RPMI7951 (cell line): ENCODE measurements around the gene FNDC7. TPM values are rescaled to one million over a fixed set of nuclear protein-coding genes. Genes with fewer than 3 reads are reported as not detected.
A peak's percentile ranks its signal among the peaks of the same experiment; 100 is the strongest.
"Not testable (repeated sequence)": the region's sequence is repeated elsewhere in the genome, so short reads cannot be mapped to it uniquely, and the experiment has no call there.

Experiments used
- DNase-seq: peaks from one replicate; pipeline ENCODE4 v3.0.0-alpha.2; 2012; ENCODE audit warnings: low read depth
- total RNA-seq: library from RNA; depleted of rRNA; stranded (reverse); fragments of >200 nt; shearing (Covaris generic); gene quantifications from 2 replicates; pipeline ENCODE4 v1.2.3, GENCODE V29; 2014

Gene FNDC7
- total RNA-seq, 1 experiment from 2014 or later = 0.12 TPM

DNA sequence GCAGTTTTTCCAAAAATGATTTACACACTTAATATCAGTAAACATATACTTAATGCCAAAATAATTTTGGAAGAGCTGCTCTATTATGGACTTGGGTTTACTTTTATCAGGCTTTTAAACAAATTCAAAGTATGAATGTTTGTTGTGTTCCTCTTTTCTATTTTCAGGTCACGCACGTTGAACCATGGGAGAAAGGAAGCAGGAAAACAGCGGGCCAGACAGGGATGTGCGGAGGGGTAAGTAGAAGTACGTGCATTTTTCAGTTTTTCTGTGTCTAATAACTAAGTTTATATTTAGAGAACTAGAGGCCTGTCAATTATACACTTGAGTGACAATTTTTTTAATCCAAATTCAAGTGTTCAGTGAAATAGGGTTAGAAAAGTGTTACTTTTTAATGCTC, 17.2 kb upstream of the FNDC7 start:
- no peak for DNase-seq

- DNase-seq = no peak
These were observed 13.1 kb upstream of the FNDC7 start for GRCh38 chr1:108699375-108700332.

DNA sequence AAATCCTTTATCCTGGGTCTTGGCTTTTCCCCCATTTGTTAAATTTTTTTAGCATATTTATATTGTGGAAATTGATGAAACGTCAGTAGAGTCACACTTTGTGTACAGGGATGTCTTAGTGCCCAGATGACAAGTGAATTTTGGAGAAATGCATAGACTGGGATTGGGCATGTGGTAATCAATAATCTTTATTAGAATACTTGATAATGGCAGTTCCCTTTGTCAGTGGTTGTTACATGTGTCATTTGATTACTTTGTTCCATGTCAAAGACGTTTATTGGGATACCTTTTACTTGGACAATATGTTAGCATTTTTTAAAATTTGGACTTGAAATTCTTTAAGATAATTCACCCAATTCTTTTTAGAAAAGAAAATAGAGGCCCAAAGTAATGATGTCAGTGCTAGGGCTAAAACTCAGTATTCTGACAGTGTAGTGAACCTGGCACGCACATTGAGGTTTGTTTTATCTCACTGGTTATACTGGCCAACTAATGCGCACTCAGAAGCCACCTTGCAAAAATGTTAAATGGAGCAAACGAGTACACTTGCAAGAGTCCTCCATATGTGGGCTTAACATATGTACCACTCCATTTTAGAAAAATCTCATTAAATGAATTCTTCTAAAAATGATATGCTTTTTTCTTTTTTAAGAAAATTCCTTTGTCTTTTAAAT, 11.4 kb upstream of the FNDC7 start:
- DNase-seq = no peak

- DNase-seq = not testable (repeated sequence)
These were observed 10.6 kb upstream of the FNDC7 start for GRCh38 chr1:108702109-108702508.

DNA sequence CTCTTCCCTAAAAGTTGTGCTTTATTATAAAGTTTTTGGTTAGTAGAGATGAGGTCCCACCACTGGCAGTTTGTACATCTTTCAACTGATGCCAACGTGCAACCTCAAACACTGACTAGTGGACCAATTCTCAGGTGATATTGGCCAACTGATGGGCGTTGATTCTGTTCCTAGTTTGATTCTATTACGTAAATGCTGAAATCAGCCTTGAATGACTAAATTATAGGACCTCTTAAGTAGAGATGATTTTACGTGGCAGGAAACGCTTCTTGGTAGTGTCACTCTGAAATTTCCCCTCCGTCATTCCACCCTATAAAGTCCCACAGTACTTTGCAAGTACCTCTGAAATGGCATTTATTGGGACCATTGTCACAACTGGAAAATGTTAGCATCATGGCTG, 8.8 kb upstream of the FNDC7 start:
- peak; percentile 24 for DNase-seq

GRCh38 chr1:108704496-108704895, 8.2 kb upstream of the FNDC7 start:
- DNase-seq = peak; percentile 65

DNA sequence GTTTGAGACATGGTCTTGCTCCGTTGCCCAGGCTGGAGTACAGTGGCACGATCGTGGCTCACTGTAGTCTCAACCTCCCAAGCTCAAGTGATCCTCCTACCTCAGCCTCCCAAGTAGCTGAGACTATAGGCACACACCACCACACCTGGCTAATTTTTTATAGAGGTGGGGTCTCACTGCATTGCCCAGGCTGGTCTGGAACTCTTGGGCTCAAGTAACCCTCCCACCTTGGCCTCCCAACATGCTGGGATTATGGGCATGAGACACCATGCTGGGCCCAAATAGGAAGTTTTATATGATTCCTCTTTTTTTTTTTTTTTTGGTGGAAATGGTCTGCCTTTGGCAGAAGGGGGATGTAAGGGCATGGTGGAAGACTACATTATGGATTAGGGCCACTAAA, 6.1 kb upstream of the FNDC7 start:
- DNase-seq = no peak

DNA sequence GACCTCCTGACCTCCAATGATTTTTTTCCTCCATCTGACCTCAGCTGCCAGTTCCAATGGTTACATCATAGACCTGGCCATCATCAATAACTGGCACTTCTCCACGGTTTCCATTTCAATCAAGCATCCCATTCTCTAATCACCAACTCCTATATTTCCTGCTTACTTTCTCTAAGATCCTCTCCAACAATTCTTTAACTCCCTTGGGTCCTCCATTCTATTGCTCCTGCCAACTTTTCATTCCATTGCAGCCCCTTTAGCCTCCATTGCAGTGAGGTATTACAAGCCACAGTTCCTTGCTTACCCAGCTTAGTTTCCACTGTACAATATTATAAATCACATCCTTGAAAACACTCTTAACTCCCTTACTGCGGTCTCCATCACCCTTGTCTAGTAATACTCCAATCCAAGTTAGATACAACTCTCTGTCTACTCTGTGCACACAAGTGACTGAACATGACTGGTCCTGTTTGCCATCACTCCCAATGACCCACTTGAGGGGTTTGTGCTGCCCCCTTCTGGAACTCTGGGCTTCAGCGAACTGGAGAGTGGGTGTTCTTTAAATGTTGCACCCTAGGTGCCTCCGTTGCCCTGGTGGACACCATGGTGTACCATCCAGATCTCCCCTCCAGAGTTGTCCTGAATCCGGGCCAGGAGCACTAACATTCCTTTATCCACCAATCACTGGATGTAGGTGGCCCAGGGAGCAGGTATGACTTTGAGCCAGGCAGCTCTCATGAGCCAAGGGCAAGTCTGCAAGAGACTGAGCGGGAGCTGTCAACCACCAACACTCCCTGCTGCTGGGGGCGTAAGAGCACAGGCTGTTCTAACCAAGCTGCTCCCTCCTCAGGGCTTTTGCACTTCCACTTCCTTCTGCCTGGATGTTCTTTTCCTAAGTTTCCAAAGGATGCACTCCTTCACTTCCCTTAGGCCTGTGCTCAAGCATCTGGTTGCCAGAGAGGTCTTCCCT, 3.7 kb upstream of the FNDC7 start:
- peak; percentile 53 for DNase-seq

DNA sequence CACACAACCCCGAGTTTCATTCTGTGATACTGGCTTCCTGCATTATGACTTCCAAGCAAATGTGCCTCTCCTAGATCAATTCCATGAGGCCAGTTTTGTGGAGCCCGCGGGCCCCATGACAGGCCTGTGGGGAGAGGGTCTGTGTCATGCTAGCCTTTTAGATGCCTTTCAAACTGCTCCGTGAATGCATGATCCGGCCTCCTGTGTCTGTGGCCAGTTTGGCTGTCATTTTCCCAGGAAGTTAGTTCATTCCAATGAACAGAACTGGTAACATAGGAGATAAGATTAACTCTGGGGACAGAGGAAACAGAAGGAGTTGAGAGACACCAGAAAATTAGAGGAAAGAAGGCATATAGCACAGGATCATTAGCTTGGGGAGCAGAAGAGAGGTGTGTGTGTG, 3.2 kb downstream of the FNDC7 start:
- DNase-seq = no peak

- no peak for DNase-seq
These were observed 3.9 kb downstream of the FNDC7 start for GRCh38 chr1:108716437-108717230.

- DNase-seq = no peak
These were observed 5.1 kb downstream of the FNDC7 start for GRCh38 chr1:108717774-108718316.

GRCh38 chr1:108718927-108719655, 6.4 kb downstream of the FNDC7 start:
- DNase-seq = no peak

DNA sequence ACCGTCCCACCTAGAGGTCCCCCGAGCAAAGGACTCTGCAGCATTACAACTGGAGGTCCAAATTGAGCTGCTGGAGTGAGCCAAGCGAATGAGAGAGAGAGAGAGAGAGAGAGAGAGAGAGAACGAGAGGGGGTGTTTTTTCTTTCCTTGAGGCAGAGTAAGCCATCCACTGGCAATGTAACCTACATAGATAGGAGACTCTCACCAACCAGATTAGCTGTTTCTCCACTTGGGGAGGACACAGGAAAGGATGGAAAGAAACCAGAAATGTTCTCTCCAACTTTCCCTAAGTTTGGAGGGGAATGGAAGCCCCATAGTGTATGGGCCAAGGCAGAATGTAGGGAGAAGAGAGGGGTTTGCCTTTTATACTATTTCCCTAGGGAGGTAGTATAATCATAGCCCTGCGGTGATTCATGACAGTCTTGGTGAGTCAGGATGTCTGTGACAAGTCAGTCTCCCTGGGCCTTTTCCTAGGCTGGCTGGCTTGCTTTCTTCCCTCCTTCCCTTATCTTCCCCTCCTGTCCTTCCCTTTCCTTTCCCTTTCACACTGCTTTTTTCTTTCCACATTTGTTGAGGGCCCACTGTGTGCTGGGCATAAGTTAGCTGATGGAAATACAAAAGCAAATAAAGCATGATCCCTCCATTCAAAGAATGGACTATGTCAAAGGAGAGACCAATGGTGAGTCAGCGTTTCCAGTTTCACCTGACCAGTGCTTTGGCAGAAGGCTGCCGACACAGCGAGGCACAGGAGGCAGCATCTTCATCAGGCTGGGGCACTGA, 7.1 kb downstream of the FNDC7 start:
- DNase-seq = peak; percentile 88

GRCh38 chr1:108722292-108722691, 9.6 kb downstream of the FNDC7 start:
- no peak for DNase-seq

DNA sequence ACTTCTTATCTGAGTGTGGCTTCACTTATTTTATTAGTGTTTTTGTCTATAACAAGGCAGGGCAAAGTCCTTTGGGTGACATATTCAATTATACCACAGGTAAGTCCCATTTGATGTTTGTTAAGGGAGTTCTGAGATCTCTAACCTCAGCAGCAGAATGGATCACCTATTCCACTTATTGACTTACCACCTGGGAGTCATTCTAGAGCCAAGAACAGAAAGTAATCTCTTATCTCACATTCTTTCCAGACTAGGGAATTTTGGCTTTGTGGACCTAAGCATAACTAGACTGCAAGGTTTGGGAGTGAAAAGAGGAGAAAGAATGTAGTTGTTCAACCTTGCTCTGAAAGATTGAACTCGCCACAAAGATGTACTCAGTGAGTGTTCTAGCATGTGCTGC, 13.2 kb downstream of the FNDC7 start:
- no peak for DNase-seq

GRCh38 chr1:108728327-108728923, 15.7 kb downstream of the FNDC7 start:
- no peak for DNase-seq

DNA sequence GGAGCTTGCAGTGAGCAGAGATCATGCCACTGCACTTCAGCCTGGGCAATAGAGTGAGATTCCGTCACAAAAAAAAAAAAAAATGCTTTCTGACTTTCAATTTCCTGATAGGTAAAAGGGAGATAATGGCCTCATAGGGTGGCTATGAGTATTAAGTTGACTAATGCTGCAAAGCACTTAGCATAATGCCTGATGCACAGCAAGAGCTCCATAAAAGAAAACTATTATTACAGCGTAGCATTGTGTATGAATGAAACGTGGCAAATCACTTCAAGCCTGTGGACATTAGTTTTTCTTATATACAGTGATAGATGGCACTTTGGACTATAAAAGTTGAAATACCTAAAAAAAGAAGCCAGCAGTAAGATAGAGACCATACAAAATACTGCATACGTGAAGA, 16.8 kb downstream of the FNDC7 start:
- no peak for DNase-seq

- no peak for DNase-seq
These were observed 19.7 kb downstream of the FNDC7 start for GRCh38 chr1:108732398-108732797.
